Activated CD4-positive, alpha-beta T cell treated with anti-CD3 and anti-CD28 coated beads for 36 hours (primary cell): ENCODE measurements around the gene TCERG1L. TPM values are rescaled to one million over a fixed set of nuclear protein-coding genes. Genes with fewer than 3 reads are reported as not detected.

Experiments used
- ATAC-seq: fragments of 200-7000 bp; cut with Tn5 transposase; one replicate; pipeline ENCODE4 v1.10.0; 2021; ENCODE audit warnings: mild to moderate bottlenecking, moderate library complexity
- CTCF ChIA-PET: fragments of 350-600 bp; sonication (Branson Sonifier 250); formaldehyde crosslinking; loops from one replicate; lab custom pipeline; 2021; ENCODE audit warnings: antibody characterized with exemption; lab: Charles Lee
- POLR2A ChIA-PET: fragments of 350-600 bp; sonication (Branson Sonifier 250); formaldehyde crosslinking; loops from one replicate; lab custom pipeline; 2021; ENCODE audit warnings: antibody characterized with exemption, inconsistent platforms; lab: Charles Lee
- DNase-seq: peaks from one replicate; pipeline ENCODE4 v3.0.0-alpha.2; 2020
- H3K27ac Mint-ChIP-seq: one replicate; pipeline ENCODE4 v1.8.0; 2021; ENCODE audit warnings: mixed read lengths
- H3K27me3 Mint-ChIP-seq: one replicate; pipeline ENCODE4 v1.8.0; 2021; ENCODE audit warnings: mixed read lengths
- H3K36me3 Mint-ChIP-seq: one replicate; pipeline ENCODE4 v1.8.0; 2021; ENCODE audit warnings: low read depth, mixed read lengths
- H3K4me1 Mint-ChIP-seq: one replicate; pipeline ENCODE4 v1.8.0; 2021; ENCODE audit warnings: mixed read lengths
- H3K4me3 Mint-ChIP-seq: one replicate; pipeline ENCODE4 v1.8.0; 2021; ENCODE audit warnings: mild to moderate bottlenecking, moderate library complexity, mixed read lengths
- H3K9me3 Mint-ChIP-seq: one replicate; pipeline ENCODE4 v1.8.0; 2021; ENCODE audit warnings: low read depth, mixed read lengths
- intact Hi-C, 2 experiments: fragments of 100-400 bp; cut with DNase I in 1 of 2; cut with micrococcal nuclease in 1 of 2; formaldehyde crosslinking; loops; one replicate each; pipeline versions ENCODE4 v1.14.2 to v1.15.1; 2022 to 2024; cut with DNase I, micrococcal nuclease
- total RNA-seq, 2 experiments: library from RNA; stranded (reverse); gene quantifications; one replicate each; pipeline ENCODE4 v1.2.3, GENCODE V29; 2021

TCERG1L gene
- total RNA-seq, 2 experiments from 2014 or later, result 0.05 to 0.21 TPM

GRCh38 chr10:131115801-131116200, 195.7 kb downstream of the TCERG1L start:
- intact Hi-C loops, result no loop called here
- H3K27ac Mint-ChIP-seq, result no peak overlapping the region

GRCh38 chr10:131115321-131115720, 196.2 kb downstream of the TCERG1L start:
- Mint-ChIP-seq H3K4me3 (no peak overlapping the region), H3K9me3 (no peaks in the 10 kb centered on the region), H3K36me3 (no peaks in the 10 kb centered on the region), H3K4me1 (no peaks in the 10 kb centered on the region), H3K27ac (no peak overlapping the region), H3K27me3 (no peaks in the 10 kb centered on the region)
- POLR2A ChIA-PET, result no interaction called here
- DNase-seq, result no peak
- CTCF ChIA-PET, result no interaction called here
- ATAC-seq, result no peak
- intact Hi-C loops, result no loop called here

More at GRCh38 chr10:131115801-131116200, 195.7 kb downstream of the TCERG1L start:
- ATAC-seq (no peak), DNase-seq (no peak)
- ChIA-PET CTCF (interaction anchor here (0.6 to 1.0 kb wide), 2 partner anchors 18 to 103 kb away, joined by 3 read pairs; no protein-coding TSS in a partner anchor), POLR2A (no interaction called here)
- Mint-ChIP-seq H3K9me3 (no peaks in the 10 kb centered on the region), H3K36me3 (no peaks in the 10 kb centered on the region), H3K4me1 (no peaks in the 10 kb centered on the region), H3K4me3 (no peak overlapping the region), H3K27me3 (no peaks in the 10 kb centered on the region)

DNA sequence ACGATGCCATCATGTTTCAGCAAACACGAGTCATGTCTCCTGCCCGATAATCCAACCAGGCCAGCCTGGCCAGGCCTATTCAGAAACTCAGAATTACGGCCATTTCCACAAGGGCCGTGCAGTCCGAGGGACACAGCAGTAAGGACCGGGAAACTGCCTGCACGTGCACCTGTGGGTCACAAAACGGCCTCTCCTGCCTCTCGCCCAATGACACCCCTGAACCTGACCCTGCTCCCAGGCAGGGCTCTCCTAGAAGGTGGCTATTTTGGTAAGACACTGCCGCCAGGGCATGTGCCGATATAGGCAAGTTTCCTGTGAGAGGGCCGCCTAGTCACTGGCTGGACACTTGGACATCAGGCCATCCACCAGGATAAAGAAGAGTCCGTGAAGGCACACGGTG, 196.7 kb downstream of the TCERG1L start:
- no peak for DNase-seq
- ChIA-PET POLR2A (no interaction called here), CTCF (no interaction called here)
- no peak overlapping the region for H3K27ac Mint-ChIP-seq
- H3K4me1 Mint-ChIP-seq, result no peaks in the 10 kb centered on the region
- no peaks in the 10 kb centered on the region for H3K36me3 Mint-ChIP-seq
- no peaks in the 10 kb centered on the region for H3K27me3 Mint-ChIP-seq
- no peaks in the 10 kb centered on the region for H3K9me3 Mint-ChIP-seq
- ATAC-seq, result no peak
- intact Hi-C loops, result no loop called here
- H3K4me3 Mint-ChIP-seq, result no peak overlapping the region

DNA sequence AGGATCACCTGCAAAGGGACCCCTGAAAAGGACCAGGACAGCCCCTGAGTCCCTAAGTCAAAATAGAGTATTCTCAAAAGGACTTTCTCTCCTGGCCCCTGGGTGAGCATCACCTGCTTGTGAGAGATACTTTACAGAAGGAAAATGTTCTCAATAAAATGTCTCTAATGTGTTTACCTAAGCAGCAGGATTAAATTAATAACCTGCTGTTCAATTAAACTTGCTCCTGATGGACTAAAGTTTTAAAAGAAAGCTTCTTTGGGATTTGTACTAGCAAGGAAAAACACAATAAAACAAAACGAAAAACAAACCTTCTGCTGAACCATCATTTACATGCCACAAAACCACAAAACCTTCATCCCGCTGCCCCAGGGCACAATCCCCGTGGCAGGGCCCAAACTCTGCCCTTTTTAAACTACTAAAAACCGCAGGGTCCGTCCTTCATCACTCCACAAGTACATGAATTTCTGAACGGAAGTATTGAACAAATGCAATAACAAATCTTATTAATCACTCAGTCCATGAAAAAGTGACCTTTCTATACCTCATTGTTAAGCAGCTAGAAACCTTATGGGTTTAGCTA, 197.7 kb downstream of the TCERG1L start:
- peaks cover 3% of the 10 kb centered on the region for H3K9me3 Mint-ChIP-seq
- no peak for DNase-seq
- POLR2A ChIA-PET, result no interaction called here
- H3K4me1 Mint-ChIP-seq, result no peaks in the 10 kb centered on the region
- no peak overlapping the region for H3K4me3 Mint-ChIP-seq
- ATAC-seq, result no peak
- intact Hi-C loops, result no loop called here
- CTCF ChIA-PET, result no interaction called here
- H3K36me3 Mint-ChIP-seq, result no peaks in the 10 kb centered on the region
- no peaks in the 10 kb centered on the region for H3K27me3 Mint-ChIP-seq
- no peak overlapping the region for H3K27ac Mint-ChIP-seq

DNA sequence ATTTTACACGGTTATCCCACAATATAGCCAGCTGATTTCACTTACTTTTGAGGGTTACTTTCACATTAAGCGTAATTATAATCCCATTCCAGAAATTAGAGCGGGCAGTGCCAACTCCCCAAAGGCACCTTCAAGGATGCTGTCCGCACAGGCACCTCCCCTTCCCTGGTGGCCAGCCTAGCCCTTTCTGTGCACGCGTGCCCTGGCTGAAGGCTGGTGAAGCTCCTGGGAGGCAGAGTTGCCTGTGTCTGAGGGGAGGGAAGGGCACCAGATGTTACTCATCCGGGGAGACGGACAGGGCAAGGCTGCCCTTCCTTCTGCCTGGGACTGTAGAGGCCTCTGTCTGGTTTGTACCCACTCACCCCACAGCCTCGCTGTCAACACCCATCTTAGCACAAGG, 198.4 kb downstream of the TCERG1L start:
- Mint-ChIP-seq H3K36me3 (no peaks in the 10 kb centered on the region), H3K4me1 (peaks cover 2% of the 10 kb centered on the region), H3K4me3 (no peak overlapping the region), H3K9me3 (peaks cover 5% of the 10 kb centered on the region), H3K27ac (no peak overlapping the region), H3K27me3 (no peaks in the 10 kb centered on the region)
- intact Hi-C loops, result no loop called here
- ATAC-seq (no peak), DNase-seq (no peak)
- ChIA-PET POLR2A (no interaction called here), CTCF (no interaction called here)

GRCh38 chr10:131112691-131113090, 198.8 kb downstream of the TCERG1L start:
- ChIA-PET POLR2A (no interaction called here), CTCF (interaction anchor here (0.6 kb wide), 1 partner anchor 588 kb away, joined by 3 read pairs; no protein-coding TSS in a partner anchor)
- DNase-seq (no peak), ATAC-seq (no peak)
- Mint-ChIP-seq H3K9me3 (peaks cover 5% of the 10 kb centered on the region), H3K4me1 (peaks cover 2% of the 10 kb centered on the region), H3K27ac (no peak overlapping the region), H3K4me3 (no peak overlapping the region), H3K27me3 (no peaks in the 10 kb centered on the region), H3K36me3 (no peaks in the 10 kb centered on the region)
- intact Hi-C loops, result no loop called here

DNA sequence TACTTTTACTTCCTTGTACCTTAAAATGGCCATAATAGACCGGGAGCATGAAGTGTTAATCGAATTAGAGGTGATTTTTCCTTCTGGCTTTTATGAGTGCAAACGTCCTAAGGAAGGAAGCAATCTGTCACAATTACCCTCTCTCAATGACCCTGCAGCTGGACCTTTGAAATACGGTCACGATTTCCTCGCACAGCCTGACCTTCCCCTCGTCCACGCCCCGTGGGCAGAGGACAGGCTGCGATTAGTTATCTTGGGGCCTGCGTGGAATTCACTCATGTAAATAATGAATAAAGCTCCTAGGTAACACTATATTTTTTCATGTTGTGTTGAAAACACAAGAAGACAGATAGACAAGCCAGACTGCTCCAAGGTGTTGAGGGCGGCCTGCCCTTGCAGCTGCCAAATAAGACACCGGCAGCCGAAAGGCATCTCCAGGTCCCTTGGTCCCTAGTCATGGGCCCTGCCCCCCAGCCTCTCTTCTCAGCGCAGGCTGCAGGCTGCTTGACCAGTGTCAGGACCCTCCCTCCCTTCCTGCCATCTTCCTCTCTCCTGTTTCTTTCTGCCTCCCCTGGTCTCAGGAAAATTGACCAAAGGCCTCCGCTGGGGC, 199.9 kb downstream of the TCERG1L start:
- H3K4me3 Mint-ChIP-seq, result no peak overlapping the region
- H3K4me1 Mint-ChIP-seq, result peaks cover 2% of the 10 kb centered on the region
- ChIA-PET POLR2A (no interaction called here), CTCF (no interaction called here)
- H3K27me3 Mint-ChIP-seq, result no peaks in the 10 kb centered on the region
- intact Hi-C loops, result no loop called here
- peaks cover 5% of the 10 kb centered on the region for H3K9me3 Mint-ChIP-seq
- ATAC-seq, result no peak
- H3K27ac Mint-ChIP-seq, result no peak overlapping the region
- no peaks in the 10 kb centered on the region for H3K36me3 Mint-ChIP-seq
- DNase-seq, result no peak

- Mint-ChIP-seq H3K4me1 (peaks cover 2% of the 10 kb centered on the region), H3K36me3 (no peaks in the 10 kb centered on the region), H3K27ac (no peak overlapping the region), H3K4me3 (no peak overlapping the region), H3K27me3 (no peaks in the 10 kb centered on the region), H3K9me3 (peaks cover 5% of the 10 kb centered on the region)
- ATAC-seq (no peak), DNase-seq (no peak)
- ChIA-PET CTCF (no interaction called here), POLR2A (no interaction called here)
- intact Hi-C loops, result no loop called here
These were observed 200.5 kb downstream of the TCERG1L start for GRCh38 chr10:131111007-131111406.

GRCh38 chr10:131110241-131110783, 201.2 kb downstream of the TCERG1L start:
- peaks cover 5% of the 10 kb centered on the region for H3K9me3 Mint-ChIP-seq
- DNase-seq, result no peak
- peaks cover 2% of the 10 kb centered on the region for H3K4me1 Mint-ChIP-seq
- H3K27me3 Mint-ChIP-seq, result no peaks in the 10 kb centered on the region
- ChIA-PET CTCF (no interaction called here), POLR2A (no interaction called here)
- H3K27ac Mint-ChIP-seq, result no peak overlapping the region
- intact Hi-C loops, result no loop called here
- no peak for ATAC-seq
- no peak overlapping the region for H3K4me3 Mint-ChIP-seq
- H3K36me3 Mint-ChIP-seq, result no peaks in the 10 kb centered on the region

DNA sequence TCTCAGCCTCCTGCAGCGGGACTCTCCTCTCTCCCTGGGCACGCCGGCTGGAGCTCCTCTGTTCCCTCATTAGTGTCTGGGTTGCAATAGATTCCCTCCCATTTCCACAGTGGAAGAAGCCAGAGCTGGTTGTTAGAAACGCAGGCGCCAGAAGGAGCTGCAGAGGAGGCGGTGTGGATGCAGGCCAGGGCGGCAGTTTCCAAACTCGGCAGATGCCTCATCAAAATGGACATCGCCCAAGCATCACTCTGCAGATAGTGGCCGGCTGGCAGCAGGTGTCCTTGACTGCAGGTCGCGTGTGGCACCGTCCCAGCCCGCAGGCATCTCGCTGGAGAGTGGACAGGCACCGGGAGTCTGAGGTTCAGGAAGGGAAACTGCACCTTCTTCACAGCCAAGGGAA, 201.8 kb downstream of the TCERG1L start:
- ChIA-PET POLR2A (no interaction called here), CTCF (no interaction called here)
- Mint-ChIP-seq H3K36me3 (no peaks in the 10 kb centered on the region), H3K4me3 (no peak overlapping the region), H3K4me1 (peaks cover 2% of the 10 kb centered on the region), H3K27me3 (no peaks in the 10 kb centered on the region), H3K27ac (no peak overlapping the region), H3K9me3 (peaks cover 5% of the 10 kb centered on the region)
- intact Hi-C loops, result no loop called here
- ATAC-seq (no peak), DNase-seq (no peak)

- ATAC-seq (no peak), DNase-seq (no peak)
- intact Hi-C loops, result no loop called here
- Mint-ChIP-seq H3K36me3 (no peaks in the 10 kb centered on the region), H3K27me3 (no peaks in the 10 kb centered on the region), H3K4me3 (no peak overlapping the region), H3K9me3 (peaks cover 5% of the 10 kb centered on the region), H3K27ac (no peak overlapping the region), H3K4me1 (peaks cover 2% of the 10 kb centered on the region)
- ChIA-PET CTCF (no interaction called here), POLR2A (no interaction called here)
These were observed 202.2 kb downstream of the TCERG1L start for GRCh38 chr10:131109291-131109690.

DNA sequence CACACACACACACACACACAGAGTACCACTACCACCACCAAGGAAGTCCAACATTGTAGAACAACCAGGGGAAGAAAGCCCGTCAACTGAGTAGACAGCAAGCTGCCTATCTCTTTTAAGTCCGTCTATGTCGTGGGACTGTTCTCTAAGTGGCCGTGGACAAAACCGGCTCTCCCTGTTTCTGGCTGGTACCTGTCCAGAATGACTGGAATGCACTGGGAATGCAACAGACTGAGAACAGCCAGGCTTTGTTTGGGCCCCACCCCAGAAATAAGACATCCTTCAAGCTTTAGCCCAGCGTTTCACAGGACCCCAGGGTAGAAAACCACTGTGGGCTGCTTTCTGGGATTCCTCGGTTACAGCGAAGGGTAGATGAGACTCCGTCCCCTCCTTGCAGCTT, 203.6 kb downstream of the TCERG1L start:
- H3K4me1 Mint-ChIP-seq, result peaks cover 2% of the 10 kb centered on the region
- H3K4me3 Mint-ChIP-seq, result no peak overlapping the region
- no peak for ATAC-seq
- CTCF ChIA-PET, result no interaction called here
- intact Hi-C loops, result no loop called here
- H3K9me3 Mint-ChIP-seq, result peaks cover 5% of the 10 kb centered on the region
- no peak for DNase-seq
- no peaks in the 10 kb centered on the region for H3K27me3 Mint-ChIP-seq
- no peak overlapping the region for H3K27ac Mint-ChIP-seq
- no peaks in the 10 kb centered on the region for H3K36me3 Mint-ChIP-seq
- POLR2A ChIA-PET, result no interaction called here
